ENCODE data around the gene TRNT1. TPM values are rescaled to one million over a fixed set of nuclear protein-coding genes. Genes with fewer than 3 reads are reported as not detected.

Gene TRNT1
- total and polyA plus RNA-seq, 2 of the 8 experiments (the other 6 are each of a cell fraction or from before 2014, with no cell fraction given), result 7.2 to 33.1 TPM

- H3K23me2 ChIP-seq (ENCODE audit: low read depth, low read length), result no peaks in the 10 kb centered on the region
- no peak for FAIRE-seq
- DNase-seq (ENCODE audit: low read depth in 1 of 2, low spot score in 2 of 2), result no peak
- ChIA-PET CTCF (ENCODE audit: partially characterized antibody) (interaction anchor here (0.7 to 1.9 kb wide), 8 partner anchors 13 to 1138 kb away, joined by 3 to 5 read pairs (median 4); no protein-coding TSS in a partner anchor), POLR2A (ENCODE audit: partially characterized antibody) (interaction anchor here (0.9 to 1.4 kb wide), 3 partner anchors 8 to 283 kb away, joined by 3 read pairs; no protein-coding TSS in a partner anchor)
- H3K27ac ChIP-seq (ENCODE audit: low read depth, low read length), result no peak overlapping the region
- H3K9me3 ChIP-seq (ENCODE audit: insufficient read depth in 2 of 2, low read depth in 1 of 2, low read length in 1 of 2), result no peaks in the 10 kb centered on the region
- H2BK5ac ChIP-seq (ENCODE audit: low read depth, low read length), result no peak overlapping the region
- no peak overlapping the region for H2BK20ac ChIP-seq (ENCODE audit: low read length)
- TF ChIP-seq MAFK (IDR thresholded peaks at IDR 0.05; ENCODE audit: low read depth, low read length) (no peak), CTBP2 (IDR thresholded peaks at IDR 0.05; ENCODE audit: borderline replicate concordance, insufficient read depth, insufficient read length, low read length) (no peak), HDAC2 (IDR thresholded peaks at IDR 0.05; ENCODE audit: borderline replicate concordance in 1 of 2, low read depth in 2 of 2, low read length in 2 of 2) (no peak), TAF1 (IDR thresholded peaks at IDR 0.05; ENCODE audit: low read depth, low read length) (no peak), CBX8 (IDR thresholded peaks at IDR 0.05; ENCODE audit: borderline replicate concordance, low read depth, low read length) (no peak), CEBPB (IDR thresholded peaks at IDR 0.05; ENCODE audit: low read depth, low read length) (no peak), FOSL1 (IDR thresholded peaks at IDR 0.05; ENCODE audit: insufficient read depth, low read depth, low read length) (no peak), RNF2 (IDR thresholded peaks at IDR 0.05; ENCODE audit: borderline replicate concordance, low read depth, low read length, missing control alignments, poor library complexity, severe bottlenecking) (no peak), CHD2 (IDR thresholded peaks at IDR 0.05; ENCODE audit: low read length) (no peak)
- no peak overlapping the region for H3K18ac ChIP-seq (ENCODE audit: extremely low read depth, low read length)
- no peak overlapping the region for H3K4me2 ChIP-seq (ENCODE audit: insufficient read depth in 1 of 2, low read depth in 2 of 2, low read length in 2 of 2)
- no peak overlapping the region for H2BK12ac ChIP-seq (ENCODE audit: low read depth, low read length)
- no peak overlapping the region for H3K4me3 ChIP-seq (ENCODE audit: extremely low read depth in 1 of 4, insufficient read depth in 2 of 4, low read depth in 3 of 4, low read length in 4 of 4)
- H3K79me2 ChIP-seq (ENCODE audit: control insufficient read depth in 1 of 2, insufficient read depth in 2 of 2, low read length in 2 of 2), result peaks cover 0 to 20% of the 10 kb centered on the region in 2 experiments; a peak in 3 of 4 replicates
- no peak overlapping the region for H3K14ac ChIP-seq (ENCODE audit: insufficient read length)
- H3K79me1 ChIP-seq (ENCODE audit: low read depth, low read length), result no peaks in the 10 kb centered on the region
- no peaks in the 10 kb centered on the region for H3K27me3 ChIP-seq (replicated peaks in 1 of 4; ENCODE audit: control insufficient read depth in 3 of 4, extremely low read depth in 1 of 4, insufficient read depth in 3 of 4, low read length in 3 of 4)
- no peak overlapping the region for H4K5ac ChIP-seq (ENCODE audit: insufficient read length, low read depth, low read length)
- H3K56ac ChIP-seq (replicated peaks; ENCODE audit: insufficient read length, low read depth, low read length), result no peak overlapping the region
- H3K4me1 ChIP-seq (replicated peaks in 1 of 4; ENCODE audit: control insufficient read depth in 3 of 4, insufficient read depth in 4 of 4, low read length in 3 of 4), result no peaks in the 10 kb centered on the region
- 83% methylated on average over 1 of the region's 1 CpG; no CpG with 5 or more reads in 1 of the 2 experiments for WGBS, 2 experiments (ENCODE audit: extremely low coverage in 1 of 2, insufficient coverage in 1 of 2, insufficient read length in 1 of 2, insufficient replicate concordance in 2 of 2, low coverage in 1 of 2, low lambda C conversion rate in 2 of 2, missing lambda C conversion rate in 1 of 2)
- no peak overlapping the region for H2BK15ac ChIP-seq (ENCODE audit: low read length)
- H2BK120ac ChIP-seq (replicated peaks; ENCODE audit: low read depth, low read length), result no peak overlapping the region
- no peak overlapping the region for H3K4ac ChIP-seq (replicated peaks; ENCODE audit: insufficient read length, low read depth, low read length)
- no peak overlapping the region for H4K91ac ChIP-seq (replicated peaks; ENCODE audit: insufficient read length, low read length)
- H2AK5ac ChIP-seq (ENCODE audit: low read depth, low read length), result no peak overlapping the region
- no peak overlapping the region for H4K8ac ChIP-seq (ENCODE audit: extremely low read depth, insufficient read depth, low read length)
- no peak overlapping the region for H3K9ac ChIP-seq (replicated peaks in 1 of 4; ENCODE audit: extremely low read depth in 1 of 4, low read depth in 3 of 4, low read length in 3 of 4)
- no peak overlapping the region for H3K23ac ChIP-seq (ENCODE audit: insufficient read length)
- peaks cover 6 to 38% (median 25%) of the 10 kb centered on the region in 4 experiments; a peak in 7 of 8 replicates for H3K36me3 ChIP-seq (ENCODE audit: control insufficient read depth in 2 of 4, insufficient read depth in 4 of 4, low read length in 3 of 4)
- H4K20me1 ChIP-seq (replicated peaks in 1 of 2; ENCODE audit: control insufficient read depth in 1 of 2, insufficient read depth in 2 of 2, low read length in 2 of 2), result no peaks in the 10 kb centered on the region
- H2AFZ ChIP-seq (ENCODE audit: low read length), result no peak overlapping the region
Measured at GRCh38 chr3:3172627-3173026, 45.9 kb downstream of the TRNT1 start.
